HG03135 (cell line): ENCODE measurements around the gene ZDHHC8.

Experiments
- ATAC-seq: cut with Tn5 transposase; IDR thresholded peaks from one replicate; pipeline ENCODE4 v1.9.1; 2021; ENCODE audit warnings: mild to moderate bottlenecking, moderate library complexity; ENCODE audit not compliant: unreplicated experiment

The ZDHHC8 gene

GRCh38 chr22:20177217-20177911 lies 45.8 kb downstream of the ZDHHC8 start:
- ATAC-seq, result no peak

GRCh38 chr22:20178075-20178914 lies 46.7 kb downstream of the ZDHHC8 start:
- ATAC-seq, result no peak

GRCh38 chr22:20178915-20179227 lies 47.3 kb downstream of the ZDHHC8 start:
- no peak for ATAC-seq

- no peak for ATAC-seq
These were observed 48.0 kb downstream of the ZDHHC8 start for GRCh38 chr22:20179455-20180244.

- no peak for ATAC-seq
These were observed 48.6 kb downstream of the ZDHHC8 start for GRCh38 chr22:20180245-20180630.

- ATAC-seq, result no peak
These were observed 49.0 kb downstream of the ZDHHC8 start for GRCh38 chr22:20180640-20181039.

- no peak for ATAC-seq
These were observed 49.7 kb downstream of the ZDHHC8 start for GRCh38 chr22:20181194-20181883.

- no peak for ATAC-seq
These were observed 50.3 kb downstream of the ZDHHC8 start for GRCh38 chr22:20181884-20182236.

GRCh38 chr22:20182365-20182764 lies 50.8 kb downstream of the ZDHHC8 start:
- no peak for ATAC-seq

- ATAC-seq, result no peak
These were observed 51.5 kb downstream of the ZDHHC8 start for GRCh38 chr22:20183101-20183500.

GRCh38 chr22:20183823-20184222 lies 52.2 kb downstream of the ZDHHC8 start:
- ATAC-seq, result no peak

- ATAC-seq, result no peak
These were observed 53.0 kb downstream of the ZDHHC8 start for GRCh38 chr22:20184501-20185165.

- ATAC-seq, result no peak
These were observed 54.1 kb downstream of the ZDHHC8 start for GRCh38 chr22:20185750-20186149.

GRCh38 chr22:20186183-20186870 lies 54.7 kb downstream of the ZDHHC8 start:
- ATAC-seq, result no peak

GRCh38 chr22:20186871-20187546 lies 55.4 kb downstream of the ZDHHC8 start:
- no peak for ATAC-seq

- ATAC-seq, result no peak
These were observed 56.4 kb downstream of the ZDHHC8 start for GRCh38 chr22:20187777-20188566.

- no peak for ATAC-seq
These were observed 56.9 kb downstream of the ZDHHC8 start for GRCh38 chr22:20188567-20188877.

GRCh38 chr22:20191000-20191515 lies 59.5 kb downstream of the ZDHHC8 start:
- no peak for ATAC-seq

GRCh38 chr22:20191803-20192202 lies 60.2 kb downstream of the ZDHHC8 start:
- ATAC-seq, result no peak
